Amniotic epithelial cell (primary cell): ENCODE measurements around the gene VDAC2.

Experiments
- DNase-seq: peaks from one replicate; pipeline ENCODE4 v3.0.0-alpha.2; 2010; ENCODE audit warnings: low read depth

VDAC2 gene

GRCh38 chr10:75230600-75231038 lies 20.0 kb downstream of the VDAC2 start:
- peak; percentile 78 for DNase-seq

GRCh38 chr10:75231672-75232581 lies 21.3 kb downstream of the VDAC2 start:
- no peak for DNase-seq

- DNase-seq, result no peak
Measured at GRCh38 chr10:75233444-75234016, 22.9 kb downstream of the VDAC2 start.

- peak; percentile 83 for DNase-seq
Measured at GRCh38 chr10:75234017-75234682, 23.6 kb downstream of the VDAC2 start.

GRCh38 chr10:75234683-75235374 lies 24.2 kb downstream of the VDAC2 start:
- DNase-seq, result no peak

- peak; percentile 72 for DNase-seq
Measured at GRCh38 chr10:75235375-75236177, 25.0 kb downstream of the VDAC2 start, which contains the start of gene COMTD1. Gene COMTD1, minus strand, starts transcription at chr10:75235957. Its CDS starts 29 bp downstream, at chr10:75235928.

- DNase-seq, result no peak
Measured at GRCh38 chr10:75236178-75236825, 25.7 kb downstream of the VDAC2 start.

- no peak for DNase-seq
Measured at GRCh38 chr10:75238182-75239095, 27.8 kb downstream of the VDAC2 start.

- DNase-seq, result no peak
Measured at GRCh38 chr10:75239096-75239790, 28.6 kb downstream of the VDAC2 start.

- no peak for DNase-seq
Measured at GRCh38 chr10:75240329-75241076, 29.9 kb downstream of the VDAC2 start.

- DNase-seq, result no peak
Measured at GRCh38 chr10:75243426-75243825, 32.8 kb downstream of the VDAC2 start.

- no peak for DNase-seq
Measured at GRCh38 chr10:75244487-75245353, 34.1 kb downstream of the VDAC2 start.

- DNase-seq, result no peak
Measured at GRCh38 chr10:75245354-75246250, 35.0 kb downstream of the VDAC2 start.

- no peak for DNase-seq
Measured at GRCh38 chr10:75246506-75246905, 35.9 kb downstream of the VDAC2 start.

GRCh38 chr10:75247797-75248196 lies 37.2 kb downstream of the VDAC2 start:
- DNase-seq, result no peak

- no peak for DNase-seq
Measured at GRCh38 chr10:75250934-75251333, 40.3 kb downstream of the VDAC2 start.
